HCT116 (cell line): Measurements from ENCODE around the gene LRRIQ1.

Experiments used
- CEBPB ChIP-seq: IDR thresholded peaks from 2 replicates; pipeline ENCODE4 v1.6.1; 2012; ENCODE audit warnings: low read depth
- CTCF ChIP-seq, 3 experiments: fragments of 200-600 bp in 1 of 3; sonication (generic) in 1 of 3; IDR thresholded peaks in 2 of 3; conservative IDR thresholded peaks in 1 of 3; 2 replicates each; pipeline ENCODE4 v1.5.1; 2012 to 2017; ENCODE audit warnings: low read depth in 2 of 3, low read length in 2 of 3, antibody characterized with exemption in 1 of 3, borderline replicate concordance in 1 of 3, control low read depth in 1 of 3, mild to moderate bottlenecking in 1 of 3, mixed read lengths in 1 of 3, mixed run types in 1 of 3, moderate library complexity in 1 of 3; ENCODE audit not compliant: insufficient read depth in 1 of 3
- MAX ChIP-seq: IDR thresholded peaks from 2 replicates; pipeline ENCODE4 v1.6.1; 2012
- POLR2A ChIP-seq: IDR thresholded peaks from 2 replicates; pipeline ENCODE4 v1.7.0; 2011; ENCODE audit warnings: borderline replicate concordance; ENCODE audit not compliant: insufficient read depth, insufficient read length; ENCODE audit errors: extremely low read depth
- SIN3A ChIP-seq: IDR thresholded peaks from 2 replicates; pipeline ENCODE4 v1.6.1; 2012; ENCODE audit warnings: low read depth
- ZBTB33 ChIP-seq: IDR thresholded peaks from 2 replicates; pipeline ENCODE4 v1.6.1; 2011; ENCODE audit warnings: mild to moderate bottlenecking, low read length, moderate library complexity; ENCODE audit not compliant: insufficient replicate concordance; ENCODE audit errors: extremely low read depth

- no peak for TF ChIP-seq POLR2A
- no peak for TF ChIP-seq ZBTB33
- TF ChIP-seq CTCF (IDR thresholded peaks at IDR 0.05 in 2 of 3, conservative IDR thresholded peaks at IDR 0.05 in 1 of 3; ENCODE audit: borderline replicate concordance in 1 of 3, insufficient read depth in 1 of 3, low read depth in 2 of 3, low read length in 2 of 3): no peak
- TF ChIP-seq SIN3A: no peak
- TF ChIP-seq CEBPB: no peak
- TF ChIP-seq MAX: no peak
Observed at GRCh38 chr12:85058339-85058738, 22.2 kb downstream of the LRRIQ1 start.
